Mucosa of rectum (tissue), 2 donors: ENCODE results near the gene MARCHF7.
"Not testable (repeated sequence)": the region's sequence is repeated elsewhere in the genome, so short reads cannot be mapped to it uniquely, and the experiment has no call there.

Experiments
- H3K27ac ChIP-seq, 2 donors: one replicate each; pipeline ENCODE4 v1.7.0; 2013; ENCODE audit warnings: inconsistent platforms in 2 of 2, low read depth in 2 of 2, low read length in 2 of 2
- H3K27me3 ChIP-seq, 2 donors: one replicate each; pipeline ENCODE4 v1.7.0; 2013; ENCODE audit warnings: low read length in 2 of 2; ENCODE audit not compliant: control insufficient read depth in 2 of 2, insufficient read depth in 2 of 2
- H3K36me3 ChIP-seq, 2 donors: one replicate each; pipeline ENCODE4 v1.7.0; 2013; ENCODE audit warnings: low read length in 2 of 2; ENCODE audit not compliant: control insufficient read depth in 2 of 2, insufficient read depth in 2 of 2
- H3K4me1 ChIP-seq, 2 donors: one replicate each; pipeline ENCODE4 v1.7.0; 2013; ENCODE audit warnings: low read length in 2 of 2, mild to moderate bottlenecking in 1 of 2; ENCODE audit not compliant: control insufficient read depth in 2 of 2, insufficient read depth in 2 of 2
- H3K4me3 ChIP-seq, 2 donors: one replicate each; pipeline ENCODE4 v1.7.0; 2013; ENCODE audit warnings: low read length in 2 of 2
- H3K9ac ChIP-seq, 2 donors: one replicate each; pipeline ENCODE4 v1.7.0; 2013; ENCODE audit warnings: low read length in 2 of 2, low read depth in 1 of 2, mild to moderate bottlenecking in 1 of 2
- H3K9me3 ChIP-seq, 2 donors: one replicate each; pipeline ENCODE4 v1.7.0; 2013; ENCODE audit warnings: low read length in 2 of 2; ENCODE audit not compliant: control insufficient read depth in 2 of 2
- donor health status: healthy.
- donor health status: Normal muscosa, but diverticular disease.

MARCHF7 gene

GRCh38 chr2:159706385-159706980 lies 5.8 kb upstream of the MARCHF7 start:
- no peaks in the 10 kb centered on the region for H3K9me3 ChIP-seq
- no peaks in the 10 kb centered on the region for H3K36me3 ChIP-seq
- peak overlapping the region in 1 of 2 donors; percentile 9 for H3K27ac ChIP-seq
- H3K4me1 ChIP-seq, result peaks cover 6% of the 10 kb centered on the region in 2 donors
- H3K9ac ChIP-seq, result no peak overlapping the region
- H3K4me3 ChIP-seq, result peak overlapping the region in 1 of 2 donors; percentile 57
- H3K27me3 ChIP-seq, result no peaks in the 10 kb centered on the region

- Histone ChIP-seq H3K27ac (no peak overlapping the region), H3K36me3 (no peaks in the 10 kb centered on the region), H3K27me3 (no peaks in the 10 kb centered on the region), H3K9me3 (no peaks in the 10 kb centered on the region), H3K9ac (no peak overlapping the region), H3K4me1 (peaks cover 6 to 9% of the 10 kb centered on the region in 2 donors), H3K4me3 (no peak overlapping the region)
Observed at GRCh38 chr2:159708066-159708760, 4.1 kb upstream of the MARCHF7 start.

DNA sequence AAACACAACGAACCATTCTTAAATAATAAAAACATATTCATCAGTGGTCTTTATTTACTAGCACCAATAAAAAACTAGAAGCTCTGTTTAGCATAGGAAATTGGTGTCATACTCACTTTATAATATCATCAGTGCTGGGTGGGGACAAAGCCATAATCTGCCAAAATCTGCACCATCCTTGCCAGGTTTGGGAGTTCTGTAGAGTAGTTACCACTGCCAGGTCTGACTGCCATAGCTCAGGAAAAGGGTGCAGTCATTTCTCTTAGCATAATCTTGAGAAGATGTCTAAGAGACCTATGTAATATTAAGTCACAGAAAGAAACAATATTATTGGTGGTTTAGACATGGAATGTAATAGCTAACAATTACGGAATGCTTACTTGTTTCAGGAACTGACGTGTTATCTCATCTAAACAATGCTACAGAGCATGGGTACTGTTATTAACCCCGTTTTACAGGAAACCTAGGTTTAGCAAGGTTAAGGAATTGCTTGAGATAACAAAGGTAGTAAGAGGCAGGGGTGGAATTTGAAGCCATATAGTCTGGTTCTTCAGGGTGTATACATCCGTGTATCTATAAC lies 1.6 kb upstream of the MARCHF7 start:
- H3K27me3 ChIP-seq, result no peaks in the 10 kb centered on the region
- no peak overlapping the region for H3K27ac ChIP-seq
- peaks cover 19% of the 10 kb centered on the region in 2 donors for H3K4me1 ChIP-seq
- peak overlapping the region in 1 of 2 donors; percentile 95 for H3K4me3 ChIP-seq
- peak overlapping the region in 1 of 2 donors; percentile 99 for H3K9ac ChIP-seq
- no peaks in the 10 kb centered on the region for H3K9me3 ChIP-seq
- H3K36me3 ChIP-seq, result peaks cover 0 to 2% of the 10 kb centered on the region in 2 donors

GRCh38 chr2:159711562-159712142 lies 654 bp upstream of the MARCHF7 start:
- H3K9me3 ChIP-seq, result no peaks in the 10 kb centered on the region
- peaks cover 0 to 5% of the 10 kb centered on the region in 2 donors for H3K36me3 ChIP-seq
- H3K4me3 ChIP-seq, result peak overlapping the region; percentile 95 to 99
- H3K4me1 ChIP-seq, result peaks cover 16 to 19% of the 10 kb centered on the region in 2 donors
- H3K27me3 ChIP-seq, result no peaks in the 10 kb centered on the region
- peak overlapping the region; percentile 99 for H3K27ac ChIP-seq
- peak overlapping the region; percentile 99 to 100 for H3K9ac ChIP-seq

GRCh38 chr2:159712929-159713420 lies 669 bp downstream of the MARCHF7 start:
- Histone ChIP-seq H3K27me3 (no peaks in the 10 kb centered on the region), H3K9me3 (no peaks in the 10 kb centered on the region), H3K4me1 (peaks cover 16 to 19% of the 10 kb centered on the region in 2 donors), H3K9ac (peak overlapping the region; percentile 99 to 100), H3K4me3 (peak overlapping the region; percentile 95 to 99), H3K36me3 (peaks cover 5% of the 10 kb centered on the region in 2 donors), H3K27ac (peak overlapping the region; percentile 99)

GRCh38 chr2:159713631-159714246 lies 1.4 kb downstream of the MARCHF7 start:
- H3K4me3 ChIP-seq, result peak overlapping the region; percentile 95 to 99
- peaks cover 16 to 19% of the 10 kb centered on the region in 2 donors for H3K4me1 ChIP-seq
- no peaks in the 10 kb centered on the region for H3K9me3 ChIP-seq
- no peaks in the 10 kb centered on the region for H3K27me3 ChIP-seq
- H3K27ac ChIP-seq, result peak overlapping the region; percentile 3 to 99
- H3K9ac ChIP-seq, result peak overlapping the region; percentile 99 to 100
- H3K36me3 ChIP-seq, result peaks cover 5 to 10% of the 10 kb centered on the region in 2 donors

GRCh38 chr2:159714247-159714930 lies 2.1 kb downstream of the MARCHF7 start:
- Histone ChIP-seq H3K4me3 (peak overlapping the region in 1 of 2 donors; percentile 95), H3K9ac (peak overlapping the region in 1 of 2 donors; percentile 100), H3K9me3 (no peaks in the 10 kb centered on the region), H3K36me3 (peaks cover 10 to 11% of the 10 kb centered on the region in 2 donors), H3K27me3 (no peaks in the 10 kb centered on the region), H3K4me1 (peaks cover 16 to 19% of the 10 kb centered on the region in 2 donors), H3K27ac (no peak overlapping the region)

- H3K4me3 ChIP-seq, result no peak overlapping the region
- H3K9me3 ChIP-seq, result no peaks in the 10 kb centered on the region
- peaks cover 12 to 17% of the 10 kb centered on the region in 2 donors for H3K36me3 ChIP-seq
- peaks cover 16 to 19% of the 10 kb centered on the region in 2 donors for H3K4me1 ChIP-seq
- H3K27me3 ChIP-seq, result no peaks in the 10 kb centered on the region
- no peak overlapping the region for H3K27ac ChIP-seq
- no peak overlapping the region for H3K9ac ChIP-seq
Observed at GRCh38 chr2:159715451-159715850, 3.1 kb downstream of the MARCHF7 start.

DNA sequence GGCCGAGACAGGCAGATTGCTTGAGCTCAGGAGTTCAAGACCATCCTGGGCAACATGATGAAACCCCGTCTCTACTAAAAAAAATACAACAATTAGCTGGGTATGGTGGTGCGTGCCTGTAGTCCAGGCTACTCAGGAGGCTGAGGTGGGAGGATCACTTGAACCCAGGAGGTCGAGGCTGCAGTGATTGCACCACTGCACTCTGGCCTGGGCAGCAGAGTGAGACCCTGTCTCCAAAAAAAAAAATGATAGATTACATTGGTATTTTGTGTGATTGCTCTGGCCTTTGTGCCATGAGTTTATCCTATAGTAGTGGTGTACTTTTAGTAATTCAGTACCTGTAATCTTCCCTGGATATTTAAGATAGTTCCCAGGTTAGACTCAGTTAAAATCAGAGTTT lies 4.1 kb downstream of the MARCHF7 start:
- H3K9ac ChIP-seq, H3K9me3 ChIP-seq, H3K27me3 ChIP-seq, H3K4me3 ChIP-seq, H3K27ac ChIP-seq: not testable (repeated sequence)
- H3K4me1 ChIP-seq, result peaks cover 12 to 14% of the 10 kb centered on the region in 2 donors
- peaks cover 15 to 17% of the 10 kb centered on the region in 2 donors for H3K36me3 ChIP-seq
